ENCODE results near the gene CCBE1.

The CCBE1 gene

GRCh38 chr18:59582395-59582794 is 114.8 kb downstream of the CCBE1 start:
- no peak overlapping the region for H3K9ac ChIP-seq (ENCODE audit: low read length)
- no peak overlapping the region for H4K8ac ChIP-seq (ENCODE audit: low read depth, low read length)
- H2BK5ac ChIP-seq (ENCODE audit: low read depth, low read length, poor library complexity): no peak overlapping the region
- H4K91ac ChIP-seq (ENCODE audit: low read depth, low read length): no peak overlapping the region
- no peak overlapping the region for H3K27ac ChIP-seq (ENCODE audit: low read depth, low read length)
- no peak overlapping the region for H2AK5ac ChIP-seq (ENCODE audit: low read length)
- H2BK120ac ChIP-seq (ENCODE audit: insufficient read depth, low read length, poor library complexity): no peak overlapping the region
- no peak overlapping the region for H3K14ac ChIP-seq (ENCODE audit: low read length)
- no peaks in the 10 kb centered on the region for H3K9me3 ChIP-seq (ENCODE audit: insufficient read depth, low read depth, low read length)
- H3K18ac ChIP-seq (ENCODE audit: low read length): no peak overlapping the region
- H3K4me3 ChIP-seq (ENCODE audit: low read depth, low read length): no peak overlapping the region
- no peak overlapping the region for H2AFZ ChIP-seq (ENCODE audit: insufficient read depth, low read length, poor library complexity)
- no CpG with 5 or more reads among the region's 1 CpG for WGBS (ENCODE audit: extremely low coverage, insufficient coverage, insufficient read length)
- no peak overlapping the region for H3K23ac ChIP-seq (ENCODE audit: low read length)
- no peak overlapping the region for H3K4ac ChIP-seq (ENCODE audit: low read depth, low read length)
- H2BK12ac ChIP-seq (ENCODE audit: low read length): no peak overlapping the region
- no peaks in the 10 kb centered on the region for H3K79me2 ChIP-seq (ENCODE audit: control insufficient read depth, insufficient read depth, low read length, poor library complexity)
- no peak overlapping the region for H4K12ac ChIP-seq (ENCODE audit: low read depth, low read length)
- H3K36me3 ChIP-seq (ENCODE audit: control insufficient read depth in 1 of 2, insufficient read depth in 2 of 2, low read length in 2 of 2): no peaks in the 10 kb centered on the region
- H3K27me3 ChIP-seq (ENCODE audit: insufficient read depth, low read length): no peaks in the 10 kb centered on the region
- DNase-seq: no peak
- no peaks in the 10 kb centered on the region for H3K79me1 ChIP-seq (ENCODE audit: low read length)
- H3K4me1 ChIP-seq (ENCODE audit: control insufficient read depth in 1 of 2, insufficient read depth in 2 of 2, low read length in 2 of 2): no peaks in the 10 kb centered on the region
- no peak overlapping the region for H3K4me2 ChIP-seq (ENCODE audit: low read length)

GRCh38 chr18:59579509-59579908 is 117.7 kb downstream of the CCBE1 start:
- Histone ChIP-seq H3K23ac (ENCODE audit: low read length) (no peak overlapping the region), H3K4ac (ENCODE audit: low read depth, low read length) (no peak overlapping the region), H3K18ac (ENCODE audit: low read length) (no peak overlapping the region), H3K4me1 (ENCODE audit: control insufficient read depth in 1 of 2, insufficient read depth in 2 of 2, low read length in 2 of 2) (peaks cover 2 to 7% of the 10 kb centered on the region in 2 experiments), H3K27me3 (ENCODE audit: insufficient read depth, low read length) (no peaks in the 10 kb centered on the region), H3K4me3 (ENCODE audit: low read depth, low read length) (no peak overlapping the region), H2BK5ac (ENCODE audit: low read depth, low read length, poor library complexity) (no peak overlapping the region), H3K4me2 (ENCODE audit: low read length) (no peak overlapping the region), H2AK5ac (ENCODE audit: low read length) (no peak overlapping the region), H4K91ac (ENCODE audit: low read depth, low read length) (no peak overlapping the region), H3K79me1 (ENCODE audit: low read length) (no peaks in the 10 kb centered on the region), H2BK120ac (ENCODE audit: insufficient read depth, low read length, poor library complexity) (no peak overlapping the region), H3K9me3 (ENCODE audit: insufficient read depth, low read depth, low read length) (no peaks in the 10 kb centered on the region), H3K27ac (ENCODE audit: low read depth, low read length) (no peak overlapping the region), H2BK12ac (ENCODE audit: low read length) (no peak overlapping the region), H2AFZ (ENCODE audit: insufficient read depth, low read length, poor library complexity) (no peak overlapping the region), H3K36me3 (ENCODE audit: control insufficient read depth in 1 of 2, insufficient read depth in 2 of 2, low read length in 2 of 2) (no peaks in the 10 kb centered on the region), H3K79me2 (ENCODE audit: control insufficient read depth, insufficient read depth, low read length, poor library complexity) (no peaks in the 10 kb centered on the region), H3K14ac (ENCODE audit: low read length) (no peak overlapping the region), H4K12ac (ENCODE audit: low read depth, low read length) (no peak overlapping the region), H3K9ac (ENCODE audit: low read length) (no peak overlapping the region), H4K8ac (ENCODE audit: low read depth, low read length) (no peak overlapping the region)
- WGBS (ENCODE audit: extremely low coverage, insufficient coverage, insufficient read length): no CpG with 5 or more reads among the region's 7 CpGs
- DNase-seq: no peak

GRCh38 chr18:59577386-59577655 is 119.9 kb downstream of the CCBE1 start:
- H2AFZ ChIP-seq (ENCODE audit: insufficient read depth, low read length, poor library complexity): no peak overlapping the region
- WGBS (ENCODE audit: extremely low coverage, insufficient coverage, insufficient read length): no CpG with 5 or more reads among the region's 1 CpG
- H2AK5ac ChIP-seq (ENCODE audit: low read length): no peak overlapping the region

GRCh38 chr18:59576541-59577385 is 120.5 kb downstream of the CCBE1 start:
- no peak overlapping the region for H2AFZ ChIP-seq (ENCODE audit: insufficient read depth, low read length, poor library complexity)
- no peak overlapping the region for H2AK5ac ChIP-seq (ENCODE audit: low read length)
- H3K4ac ChIP-seq (ENCODE audit: low read depth, low read length): no peak overlapping the region
- H3K79me2 ChIP-seq (ENCODE audit: control insufficient read depth, insufficient read depth, low read length, poor library complexity): no peaks in the 10 kb centered on the region
- H2BK120ac ChIP-seq (ENCODE audit: insufficient read depth, low read length, poor library complexity): no peak overlapping the region
- H3K4me1 ChIP-seq (ENCODE audit: control insufficient read depth in 1 of 2, insufficient read depth in 2 of 2, low read length in 2 of 2): peaks cover 2 to 7% of the 10 kb centered on the region in 2 experiments
- DNase-seq: no peak
- no peak overlapping the region for H3K14ac ChIP-seq (ENCODE audit: low read length)
- H3K9me3 ChIP-seq (ENCODE audit: insufficient read depth, low read depth, low read length): no peaks in the 10 kb centered on the region
- no peak overlapping the region for H3K27ac ChIP-seq (ENCODE audit: low read depth, low read length)
- H4K8ac ChIP-seq (ENCODE audit: low read depth, low read length): no peak overlapping the region
- H2BK12ac ChIP-seq (ENCODE audit: low read length): no peak overlapping the region
- no peak overlapping the region for H4K12ac ChIP-seq (ENCODE audit: low read depth, low read length)
- no peaks in the 10 kb centered on the region for H3K79me1 ChIP-seq (ENCODE audit: low read length)
- H2BK5ac ChIP-seq (ENCODE audit: low read depth, low read length, poor library complexity): no peak overlapping the region
- H3K27me3 ChIP-seq (ENCODE audit: insufficient read depth, low read length): no peaks in the 10 kb centered on the region
- H3K36me3 ChIP-seq (ENCODE audit: control insufficient read depth in 1 of 2, insufficient read depth in 2 of 2, low read length in 2 of 2): no peaks in the 10 kb centered on the region
- H3K4me2 ChIP-seq (ENCODE audit: low read length): no peak overlapping the region
- H4K91ac ChIP-seq (ENCODE audit: low read depth, low read length): peak overlapping the region; percentile 19
- H3K9ac ChIP-seq (ENCODE audit: low read length): no peak overlapping the region
- H3K18ac ChIP-seq (ENCODE audit: low read length): no peak overlapping the region
- 100% methylated on average over 1 of the region's 10 CpGs for WGBS (ENCODE audit: extremely low coverage, insufficient coverage, insufficient read length)
- no peak overlapping the region for H3K23ac ChIP-seq (ENCODE audit: low read length)
- H3K4me3 ChIP-seq (ENCODE audit: low read depth, low read length): no peak overlapping the region

More at GRCh38 chr18:59577386-59577655, 119.9 kb downstream of the CCBE1 start:
- Histone ChIP-seq H4K91ac (ENCODE audit: low read depth, low read length) (no peak overlapping the region), H3K18ac (ENCODE audit: low read length) (no peak overlapping the region), H3K79me2 (ENCODE audit: control insufficient read depth, insufficient read depth, low read length, poor library complexity) (no peaks in the 10 kb centered on the region), H2BK5ac (ENCODE audit: low read depth, low read length, poor library complexity) (no peak overlapping the region), H3K79me1 (ENCODE audit: low read length) (no peaks in the 10 kb centered on the region), H3K36me3 (ENCODE audit: control insufficient read depth in 1 of 2, insufficient read depth in 2 of 2, low read length in 2 of 2) (no peaks in the 10 kb centered on the region), H3K4me1 (ENCODE audit: control insufficient read depth in 1 of 2, insufficient read depth in 2 of 2, low read length in 2 of 2) (peaks cover 2 to 7% of the 10 kb centered on the region in 2 experiments), H4K8ac (ENCODE audit: low read depth, low read length) (no peak overlapping the region), H3K14ac (ENCODE audit: low read length) (no peak overlapping the region), H4K12ac (ENCODE audit: low read depth, low read length) (no peak overlapping the region), H3K27me3 (ENCODE audit: insufficient read depth, low read length) (no peaks in the 10 kb centered on the region), H3K9ac (ENCODE audit: low read length) (no peak overlapping the region), H3K9me3 (ENCODE audit: insufficient read depth, low read depth, low read length) (no peaks in the 10 kb centered on the region), H3K4ac (ENCODE audit: low read depth, low read length) (no peak overlapping the region), H3K27ac (ENCODE audit: low read depth, low read length) (no peak overlapping the region), H3K4me3 (ENCODE audit: low read depth, low read length) (no peak overlapping the region), H2BK12ac (ENCODE audit: low read length) (no peak overlapping the region), H2BK120ac (ENCODE audit: insufficient read depth, low read length, poor library complexity) (no peak overlapping the region), H3K23ac (ENCODE audit: low read length) (no peak overlapping the region), H3K4me2 (ENCODE audit: low read length) (no peak overlapping the region)
- no peak for DNase-seq
